T-cell (primary cell): ENCODE measurements around the gene BRI3BP. TPM values are rescaled to one million over a fixed set of nuclear protein-coding genes. Genes with fewer than 3 reads are reported as not detected.

Experiments
- ATAC-seq, 4 experiments: fragments of 200-7000 bp in 3 of 4; fragments of 150-1000 bp in 1 of 4; cut with Tn5 transposase; replicated peaks in 1 of 4; 1 replicate in 3 of 4; 2 replicates in 1 of 4; pipeline ENCODE4 v1.10.0; 2021; ENCODE audit warnings: moderate library complexity in 3 of 4, mild to moderate bottlenecking in 2 of 4, moderate number of reproducible peaks in 1 of 4
- CTCF ChIA-PET, 2 donors: fragments of 300-600 bp; sonication (Branson Sonifier 250); formaldehyde crosslinking; loops; one replicate each; lab custom pipeline; 2022; ENCODE audit warnings: antibody characterized with exemption in 2 of 2; lab: Charles Lee
- POLR2A ChIA-PET, 2 donors: fragments of 300-600 bp; sonication (Branson Sonifier 250); formaldehyde crosslinking; loops; one replicate each; lab custom pipeline; 2022; ENCODE audit warnings: antibody characterized with exemption in 2 of 2; lab: Charles Lee
- DNase-seq, 35 experiments: peaks; one replicate each; pipeline versions ENCODE4 v3.0.0 to v3.0.0-alpha.2; 2013 to 2023
- H3K27ac ChIP-seq: one replicate; pipeline ENCODE4 v1.5.1; 2013; ENCODE audit warnings: low read length
- H3K27me3 ChIP-seq, 2 experiments: replicated peaks in 1 of 2; 1 replicate in 1 of 2; 2 replicates in 1 of 2; pipeline versions ENCODE4 v1.6.1 to v1.7.0; 2013; ENCODE audit warnings: low read length in 1 of 2, mixed read lengths in 1 of 2; ENCODE audit not compliant: control insufficient read depth in 2 of 2, insufficient read depth in 2 of 2; ENCODE audit errors: extremely low read depth in 1 of 2
- H3K36me3 ChIP-seq, 2 donors: 1 replicate in 1 of 2; 2 replicates in 1 of 2; pipeline versions ENCODE4 v1.6.1 to v1.7.0; 2013; ENCODE audit warnings: low read length in 1 of 2; ENCODE audit not compliant: control insufficient read depth in 2 of 2, insufficient read depth in 1 of 2; ENCODE audit errors: extremely low read depth in 1 of 2
- H3K4me1 ChIP-seq, 2 experiments: 1 replicate in 1 of 2; 2 replicates in 1 of 2; pipeline versions ENCODE4 v1.6.1 to v1.7.0; 2013; ENCODE audit warnings: low read length in 2 of 2, mixed read lengths in 1 of 2; ENCODE audit not compliant: insufficient read depth in 2 of 2, control insufficient read depth in 1 of 2; ENCODE audit errors: extremely low read depth in 1 of 2
- H3K4me3 ChIP-seq, 2 donors: 1 replicate in 1 of 2; 2 replicates in 1 of 2; pipeline versions ENCODE4 v1.5.1 to v1.7.0; 2013; ENCODE audit warnings: mild to moderate bottlenecking in 2 of 2, low read length in 1 of 2, moderate library complexity in 1 of 2; ENCODE audit not compliant: control insufficient read depth in 1 of 2; ENCODE audit errors: extremely low read depth in 1 of 2
- H3K9me3 ChIP-seq: 2 replicates; pipeline ENCODE4 v1.7.0; 2013
- H3K27ac Mint-ChIP-seq, 2 donors: one replicate each; pipeline ENCODE4 v1.8.0; 2020 to 2021; ENCODE audit warnings: mild to moderate bottlenecking in 2 of 2, mixed read lengths in 2 of 2
- H3K27me3 Mint-ChIP-seq, 2 donors: one replicate each; pipeline ENCODE4 v1.8.0; 2021 to 2022; ENCODE audit warnings: mixed read lengths in 2 of 2
- H3K36me3 Mint-ChIP-seq: one replicate; pipeline ENCODE4 v1.8.0; 2021; ENCODE audit warnings: mixed read lengths
- H3K4me1 Mint-ChIP-seq, 3 donors: one replicate each; pipeline ENCODE4 v1.8.0; 2020 to 2022; ENCODE audit warnings: mixed read lengths in 3 of 3, mild to moderate bottlenecking in 1 of 3
- H3K4me3 Mint-ChIP-seq, 3 donors: one replicate each; pipeline ENCODE4 v1.8.0; 2020 to 2022; ENCODE audit warnings: mild to moderate bottlenecking in 3 of 3, mixed read lengths in 3 of 3, moderate library complexity in 3 of 3
- H3K9me3 Mint-ChIP-seq, 3 donors: one replicate each; pipeline ENCODE4 v1.8.0; 2020 to 2022; ENCODE audit warnings: mixed read lengths in 3 of 3
- WGBS: methylation state at CpG from one replicate; pipeline ENCODE4 v1.1.5; 2013; ENCODE audit warnings: missing lambda C conversion rate; ENCODE audit not compliant: insufficient coverage; 5-methylcytosine and 5-hydroxymethylcytosine counted together
- total RNA-seq, 35 experiments: library from RNA in 6 of 35; stranded (reverse) in 6 of 35; fragments of 120-200 nt in 1 of 35; gene quantifications; one replicate each; pipeline versions ENCODE4 v1.2.1 to v1.2.4 and lab custom pipeline; 2013 to 2026

The BRI3BP gene
- total RNA-seq, 5 donors from 2014 or later (not counting 1 experiment from before 2014, with no cell fraction given): 4.8 to 8.1 (median 7.0) TPM

DNA sequence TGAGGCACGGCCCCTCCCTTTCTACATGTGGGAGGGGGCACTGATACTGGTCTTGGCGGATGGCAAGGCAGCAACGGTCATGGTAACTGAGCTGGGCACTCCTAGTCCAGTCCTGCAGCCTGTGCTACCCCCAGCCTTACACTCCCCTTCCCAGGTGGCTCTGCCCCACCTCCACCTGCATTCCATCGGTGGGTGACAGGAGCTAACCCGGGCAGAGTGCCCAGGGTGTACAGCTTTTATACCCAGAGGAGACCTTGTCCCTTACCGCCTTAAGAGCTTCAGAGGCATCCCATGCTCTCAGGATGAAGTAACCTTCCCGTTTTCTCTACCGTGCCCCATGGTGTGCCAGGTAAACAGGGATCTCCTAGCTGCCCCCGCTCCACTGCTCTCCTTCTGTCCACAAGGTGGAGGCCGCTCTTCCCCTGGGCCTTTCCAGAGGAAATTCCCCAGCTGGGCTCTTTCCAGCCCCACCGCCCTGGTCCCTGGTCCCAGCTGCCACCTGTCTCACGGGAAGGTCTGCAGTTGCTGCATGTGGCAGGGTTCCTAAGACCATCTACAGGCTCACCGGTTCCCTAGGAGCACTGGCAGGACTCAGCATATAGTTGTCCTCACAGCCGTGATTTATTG is 20.5 kb downstream of the BRI3BP start:
- Mint-ChIP-seq H3K27ac (peak overlapping the region in 1 of 2 donors; percentile 11), H3K36me3 (peaks cover 30% of the 10 kb centered on the region), H3K4me3 (no peak overlapping the region), H3K4me1 (no peaks in the 10 kb centered on the region), H3K27me3 (no peaks in the 10 kb centered on the region), H3K9me3 (no peaks in the 10 kb centered on the region)
- Histone ChIP-seq H3K4me1 (no peaks in the 10 kb centered on the region), H3K27me3 (no peaks in the 10 kb centered on the region), H3K9me3 (no peaks in the 10 kb centered on the region), H3K4me3 (no peak overlapping the region), H3K36me3 (peaks cover 5 to 13% of the 10 kb centered on the region in 2 donors), H3K27ac (no peak overlapping the region)
- DNase-seq (no peak), ATAC-seq (no peak)
- CTCF ChIA-PET: no interaction called here
- WGBS: 98% methylated on average over 11 of the region's 14 CpGs
- POLR2A ChIA-PET: no interaction called here

DNA sequence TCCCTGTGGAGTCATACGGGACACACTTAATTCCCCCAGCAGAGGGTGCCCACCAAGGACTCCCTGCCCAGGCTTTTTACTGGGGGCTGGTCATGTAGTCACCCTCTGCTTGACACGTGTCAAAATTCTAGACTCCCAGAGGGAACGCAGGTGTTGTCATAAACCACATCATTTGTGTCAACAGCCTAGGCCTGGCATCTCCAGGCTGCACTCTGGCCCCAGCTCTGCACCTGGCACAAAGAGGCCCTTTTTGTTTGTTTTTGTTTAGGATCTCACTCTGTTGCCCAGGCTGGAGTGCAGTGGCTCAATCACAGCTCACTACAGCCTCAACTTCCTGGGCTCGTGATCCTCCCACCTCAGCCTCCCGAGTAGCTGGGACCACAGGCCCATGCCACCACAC is 21.1 kb downstream of the BRI3BP start:
- DNase-seq (no peak), ATAC-seq (no peak)
- 96% methylated on average over 4 of the region's 5 CpGs for WGBS
- H3K27me3 ChIP-seq: no peaks in the 10 kb centered on the region
- Mint-ChIP-seq H3K27me3 (no peaks in the 10 kb centered on the region), H3K27ac (no peak overlapping the region), H3K4me3 (no peak overlapping the region), H3K36me3 (peaks cover 32% of the 10 kb centered on the region), H3K4me1 (no peaks in the 10 kb centered on the region), H3K9me3 (no peaks in the 10 kb centered on the region)
- peaks cover 5 to 13% of the 10 kb centered on the region in 2 donors for H3K36me3 ChIP-seq
- H3K9me3 ChIP-seq: no peaks in the 10 kb centered on the region
- ChIA-PET POLR2A (no interaction called here), CTCF (no interaction called here)
- H3K4me1 ChIP-seq: no peaks in the 10 kb centered on the region
- H3K27ac ChIP-seq: no peak overlapping the region
- H3K4me3 ChIP-seq: no peak overlapping the region

DNA sequence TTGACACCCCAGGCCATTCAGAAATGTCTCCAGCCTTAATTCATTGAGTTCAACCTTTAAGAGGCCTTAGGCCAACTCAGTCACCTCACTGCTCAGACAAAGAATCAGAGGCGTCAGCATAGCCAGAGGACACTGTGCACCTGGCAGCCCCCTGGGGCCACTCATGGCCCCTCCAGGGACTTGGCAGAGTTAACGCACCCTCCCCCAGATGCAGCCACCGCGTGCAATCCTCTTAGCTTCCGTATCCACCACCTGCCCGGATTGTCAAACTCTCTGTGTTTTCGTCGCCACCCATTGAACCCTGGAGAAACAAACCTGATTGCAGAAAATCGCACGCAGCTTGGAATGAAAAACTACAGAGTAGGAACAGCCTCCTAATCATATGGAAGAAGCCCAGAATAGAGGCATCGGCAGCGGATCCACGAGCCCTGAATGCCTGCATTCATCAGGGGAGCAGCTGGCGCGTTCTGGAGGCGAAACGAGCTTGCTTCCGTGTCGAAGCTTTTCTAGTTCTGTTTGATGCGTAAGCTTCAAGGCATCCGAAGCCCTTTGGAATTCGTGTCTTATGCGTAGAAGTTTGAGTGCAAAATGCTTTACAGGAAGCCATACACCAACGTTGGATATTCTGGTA is 22.4 kb downstream of the BRI3BP start:
- POLR2A ChIA-PET: no interaction called here
- 92% methylated on average over 23 of the region's 24 CpGs for WGBS
- no peaks in the 10 kb centered on the region for H3K4me1 Mint-ChIP-seq

DNA sequence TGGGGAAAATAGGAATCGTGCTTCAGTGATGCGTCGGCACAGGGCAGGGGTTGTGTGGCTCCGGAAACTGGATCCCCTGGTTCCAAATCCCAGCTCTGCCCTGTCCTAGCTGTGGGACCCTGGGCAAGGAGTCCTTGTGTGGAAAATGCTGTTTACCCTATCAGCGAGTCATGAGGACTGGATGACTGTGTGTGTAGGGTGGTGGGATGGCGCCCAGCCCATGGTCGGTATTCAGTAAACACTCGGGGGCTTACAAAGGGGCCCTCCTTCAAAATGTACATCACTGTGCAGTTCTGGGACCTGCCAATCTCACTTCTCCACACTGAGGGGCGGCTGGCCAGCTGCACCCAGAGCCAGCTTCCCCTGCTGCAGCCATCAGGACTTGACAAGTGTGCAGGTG is 24.4 kb downstream of the BRI3BP start:
- POLR2A ChIA-PET: no interaction called here
- Mint-ChIP-seq H3K27ac (no peak overlapping the region), H3K9me3 (no peaks in the 10 kb centered on the region), H3K27me3 (no peaks in the 10 kb centered on the region), H3K4me1 (no peaks in the 10 kb centered on the region), H3K36me3 (peaks cover 37% of the 10 kb centered on the region), H3K4me3 (no peak overlapping the region)
- CTCF ChIA-PET: no interaction called here
- 100% methylated on average over 2 of the region's 9 CpGs for WGBS
- H3K36me3 ChIP-seq: peaks cover 5 to 13% of the 10 kb centered on the region in 2 donors
- H3K27me3 ChIP-seq: no peaks in the 10 kb centered on the region
- no peaks in the 10 kb centered on the region for H3K4me1 ChIP-seq
- no peaks in the 10 kb centered on the region for H3K9me3 ChIP-seq
- DNase-seq (no peak), ATAC-seq (no peak)
- no peak overlapping the region for H3K4me3 ChIP-seq
- no peak overlapping the region for H3K27ac ChIP-seq

More for the DNA sequence above, 22.4 kb downstream of the BRI3BP start:
- no peaks in the 10 kb centered on the region for H3K9me3 ChIP-seq
- no peak overlapping the region for H3K4me3 ChIP-seq
- Mint-ChIP-seq H3K4me3 (no peak overlapping the region), H3K36me3 (peaks cover 32% of the 10 kb centered on the region), H3K9me3 (no peaks in the 10 kb centered on the region), H3K27ac (no peak overlapping the region), H3K27me3 (no peaks in the 10 kb centered on the region)
- no peak for DNase-seq
- H3K36me3 ChIP-seq: peaks cover 5 to 13% of the 10 kb centered on the region in 2 donors
- H3K27ac ChIP-seq: no peak overlapping the region
- CTCF ChIA-PET: no interaction called here
- H3K4me1 ChIP-seq: no peaks in the 10 kb centered on the region
- no peaks in the 10 kb centered on the region for H3K27me3 ChIP-seq
- ATAC-seq: no peak

DNA sequence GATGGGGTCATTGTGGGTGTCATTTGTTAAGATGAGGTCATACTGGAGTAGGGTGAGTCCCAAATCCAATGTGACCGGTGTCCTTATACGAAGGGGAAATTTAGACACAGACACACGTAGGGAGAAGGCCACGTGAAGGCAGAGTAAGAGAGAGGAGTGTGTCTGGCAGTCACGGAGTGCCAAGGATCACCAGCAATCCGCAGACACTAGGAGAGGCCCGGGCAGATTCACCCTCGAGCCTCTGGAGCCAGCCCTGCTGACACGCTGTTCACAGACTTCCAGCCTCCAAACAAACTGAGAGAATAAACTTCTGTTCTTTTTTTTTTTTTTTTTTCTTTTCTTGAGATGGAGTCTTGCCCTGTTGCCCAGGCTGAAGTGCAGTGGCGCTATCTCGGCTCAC is 24.9 kb downstream of the BRI3BP start:
- Histone ChIP-seq H3K27ac (no peak overlapping the region), H3K4me1 (no peaks in the 10 kb centered on the region), H3K9me3 (no peaks in the 10 kb centered on the region), H3K27me3 (no peaks in the 10 kb centered on the region), H3K4me3 (no peak overlapping the region), H3K36me3 (peaks cover 5 to 9% of the 10 kb centered on the region in 2 donors)
- H3K9me3 Mint-ChIP-seq: peaks cover 0 to 3% (median 0%) of the 10 kb centered on the region in 3 donors
- H3K4me1 Mint-ChIP-seq: no peaks in the 10 kb centered on the region
- H3K27me3 Mint-ChIP-seq: no peaks in the 10 kb centered on the region
- CTCF ChIA-PET: no interaction called here
- ATAC-seq (no peak), DNase-seq (no peak)
- POLR2A ChIA-PET: no interaction called here
- peaks cover 38% of the 10 kb centered on the region for H3K36me3 Mint-ChIP-seq
- 95% methylated on average over 4 of the region's 11 CpGs for WGBS
- no peak overlapping the region for H3K27ac Mint-ChIP-seq
- no peak overlapping the region for H3K4me3 Mint-ChIP-seq

DNA sequence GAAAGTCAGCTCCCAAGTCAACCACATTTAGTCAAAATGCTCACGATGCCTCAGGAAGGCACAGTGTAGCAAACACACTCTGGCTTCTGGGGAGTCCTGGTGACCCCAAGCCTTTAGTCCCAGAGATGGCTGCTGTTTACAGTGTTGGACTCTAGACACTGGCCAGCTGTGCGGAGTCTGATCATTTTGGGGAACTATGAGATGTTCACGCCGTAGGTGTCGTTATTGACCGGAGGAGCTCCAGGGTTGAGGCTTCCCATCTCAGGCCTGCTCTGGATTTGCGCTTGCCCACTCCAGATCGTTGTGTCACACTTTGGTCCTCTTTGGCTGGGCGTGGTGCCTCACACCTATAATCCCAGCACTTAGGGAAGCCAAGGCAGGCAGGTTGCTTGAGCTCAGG is 27.7 kb downstream of the BRI3BP start:
- 96% methylated on average over 9 of the region's 9 CpGs for WGBS
- ChIA-PET POLR2A (no interaction called here), CTCF (no interaction called here)
- Mint-ChIP-seq H3K9me3 (peaks cover 0 to 3% (median 0%) of the 10 kb centered on the region in 3 donors), H3K4me3 (no peak overlapping the region), H3K36me3 (peaks cover 31% of the 10 kb centered on the region), H3K27me3 (no peaks in the 10 kb centered on the region), H3K4me1 (no peaks in the 10 kb centered on the region), H3K27ac (no peak overlapping the region)
- no peaks in the 10 kb centered on the region for H3K4me1 ChIP-seq
- no peaks in the 10 kb centered on the region for H3K27me3 ChIP-seq
- no peak for ATAC-seq
- DNase-seq: no peak
- no peaks in the 10 kb centered on the region for H3K36me3 ChIP-seq
- H3K9me3 ChIP-seq: no peaks in the 10 kb centered on the region
- no peak overlapping the region for H3K4me3 ChIP-seq
- H3K27ac ChIP-seq: no peak overlapping the region
